Liver (tissue), 3 donors: ENCODE results near the gene TMEM150A.

ENCODE experiments used
- CTCF ChIP-seq: fragments of 150-350 bp; IDR thresholded peaks from 2 replicates; pipeline ENCODE4 v1.5.1; 2017; ENCODE audit warnings: improper control_type of control experiment, low read depth, low read length; ENCODE audit not compliant: missing input control
- EGR1 ChIP-seq, 2 donors: IDR thresholded peaks; 2 replicates each; pipeline ENCODE4 v1.6.1; 2016 to 2018; ENCODE audit warnings: antibody characterized with exemption in 2 of 2, low read depth in 2 of 2
- HNF4A ChIP-seq, 2 donors: conservative IDR thresholded peaks; 2 replicates each; pipeline ENCODE4 v1.6.1; 2016; ENCODE audit warnings: antibody characterized with exemption in 2 of 2, mild to moderate bottlenecking in 2 of 2
- RAD21 ChIP-seq, 2 donors: IDR thresholded peaks; 2 replicates each; pipeline ENCODE4 v1.6.1; 2016; ENCODE audit warnings: antibody characterized with exemption in 2 of 2, mild to moderate bottlenecking in 2 of 2
- REST ChIP-seq: IDR thresholded peaks from 2 replicates; pipeline ENCODE4 v1.6.1; 2016; ENCODE audit warnings: antibody characterized with exemption, mild to moderate bottlenecking
- SP1 ChIP-seq: IDR thresholded peaks from 2 replicates; pipeline ENCODE4 v1.6.1; 2018; ENCODE audit warnings: antibody characterized with exemption, mild to moderate bottlenecking
- ZBTB33 ChIP-seq: IDR thresholded peaks from 2 replicates; pipeline ENCODE4 v1.6.1; 2016; ENCODE audit warnings: antibody characterized with exemption
- donor health status: healthy.
- donor health status: healthy.

- no peak for TF ChIP-seq EGR1 (IDR thresholded peaks at IDR 0.05; ENCODE audit: low read depth in 2 of 2)
- no peak for TF ChIP-seq CTCF
- TF ChIP-seq REST, result no peak
- TF ChIP-seq HNF4A (conservative IDR thresholded peaks at IDR 0.05), result peak; percentile 24 to 26
- no peak for TF ChIP-seq RAD21 (IDR thresholded peaks at IDR 0.05)
- peak; percentile 51 for TF ChIP-seq SP1
- TF ChIP-seq ZBTB33, result no peak
Measured at GRCh38 chr2:85583667-85584353, 18.7 kb downstream of the TMEM150A start.
